SH-SY5Y (cell line): ENCODE data around the gene MARK4.

ENCODE experiments used
- GATA2 ChIP-seq: IDR thresholded peaks from 2 replicates; pipeline ENCODE4 v1.6.1; 2011; ENCODE audit warnings: mild to moderate bottlenecking, low read depth, low read length
- GATA3 ChIP-seq: IDR thresholded peaks from 2 replicates; pipeline ENCODE4 v1.6.1; 2011; ENCODE audit warnings: low read depth, mild to moderate bottlenecking, low read length, moderate library complexity

Gene MARK4

DNA sequence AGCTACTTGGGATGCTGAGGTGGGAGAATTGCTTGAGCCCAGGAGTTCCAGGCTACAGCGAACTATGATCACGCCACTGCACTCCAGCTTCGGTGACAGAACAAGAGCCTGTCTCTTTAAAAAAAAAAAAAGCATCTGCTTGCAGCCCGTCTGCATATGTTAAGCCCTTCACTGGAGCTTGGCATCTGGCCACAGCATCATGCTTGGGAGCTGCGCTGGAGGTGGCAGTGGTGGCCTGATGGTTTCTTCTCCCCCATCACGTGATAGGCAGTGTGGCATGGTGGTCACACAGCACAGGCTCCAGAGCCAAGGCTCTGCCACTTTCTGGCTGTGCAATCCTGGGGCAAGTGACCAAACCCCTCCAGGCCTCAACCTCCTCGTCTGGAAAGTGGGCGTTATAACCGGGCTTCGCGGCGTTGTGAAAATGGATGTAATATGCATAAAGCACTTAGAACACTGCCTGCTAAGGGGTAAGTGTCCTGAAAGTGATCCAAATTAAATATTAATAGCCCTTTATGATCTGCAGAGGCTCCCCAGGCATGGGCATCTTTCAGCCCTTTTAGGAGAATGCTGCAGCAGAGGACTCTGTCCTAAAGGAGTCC, 24.4 kb downstream of the MARK4 start:
- TF ChIP-seq GATA3: no peak
- TF ChIP-seq GATA2: no peak

DNA sequence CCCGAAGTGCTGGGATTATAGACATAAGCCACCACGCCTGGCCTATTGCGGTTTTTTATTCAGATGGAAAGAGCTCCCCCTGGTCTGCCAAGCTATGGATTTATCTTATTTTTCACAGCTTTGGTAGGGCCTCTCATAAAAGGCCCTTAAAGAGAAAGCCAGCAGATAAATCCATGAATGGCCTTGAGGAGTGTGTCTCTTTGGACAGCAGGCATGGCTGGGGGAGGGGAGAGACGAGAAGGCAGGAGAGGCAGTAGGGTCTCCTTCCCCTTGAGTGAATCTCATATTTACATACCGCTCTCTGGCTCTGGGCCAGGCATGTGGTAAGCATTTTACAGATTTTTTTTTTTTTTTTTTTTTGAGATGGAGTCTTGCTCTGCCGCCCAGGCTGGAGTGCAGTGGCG, 25.2 kb downstream of the MARK4 start:
- TF ChIP-seq GATA2 (no peak), GATA3 (no peak)

DNA sequence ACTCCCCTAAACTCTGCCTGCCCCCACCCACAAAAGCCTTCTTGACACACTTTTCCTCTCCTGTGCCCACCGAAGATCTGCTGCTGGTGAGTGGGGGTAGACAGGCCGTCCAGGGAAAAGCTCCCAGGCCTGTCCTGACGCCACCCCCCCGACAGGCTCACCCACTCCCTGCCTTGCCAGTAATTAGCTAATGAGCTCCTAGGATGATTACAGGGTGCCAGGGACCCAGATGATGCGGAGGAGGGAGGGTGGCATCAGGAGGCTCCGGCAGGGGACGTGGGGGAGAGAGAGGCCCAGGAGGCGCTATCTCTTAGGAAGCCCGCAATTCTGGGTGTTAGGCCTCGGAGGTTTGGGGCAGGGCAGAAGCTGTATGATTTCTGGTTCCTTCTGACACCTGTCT, 27.0 kb downstream of the MARK4 start:
- TF ChIP-seq GATA3 (no peak), GATA2 (no peak)

GRCh38 chr19:45279587-45280192, 28.6 kb downstream of the MARK4 start:
- TF ChIP-seq GATA2 (no peak), GATA3 (no peak)

DNA sequence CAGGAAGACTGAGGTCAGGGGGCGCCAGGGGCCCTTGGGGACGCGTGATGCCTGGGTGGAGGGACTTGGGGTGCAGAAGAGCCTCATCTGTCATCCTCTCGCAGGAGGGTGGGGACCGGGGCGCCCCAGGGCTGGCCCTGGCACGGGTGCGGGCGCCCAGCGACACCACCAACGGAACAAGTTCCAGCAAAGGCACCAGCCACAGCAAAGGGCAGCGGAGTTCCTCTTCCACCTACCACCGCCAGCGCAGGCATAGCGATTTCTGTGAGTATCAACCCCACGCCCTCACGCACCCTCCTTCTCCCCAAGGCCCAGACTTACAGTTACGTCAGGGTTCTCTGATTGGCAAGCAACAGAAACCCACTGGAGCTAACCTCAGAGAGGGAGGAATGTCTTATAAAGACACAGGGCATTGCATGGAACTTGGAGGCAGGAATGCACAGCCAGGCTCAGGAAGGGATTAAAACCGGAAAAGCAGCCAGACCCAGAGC, 29.4 kb downstream of the MARK4 start:
- TF ChIP-seq GATA2 (no peak), GATA3 (no peak)

- TF ChIP-seq GATA3 (no peak), GATA2 (peak; percentile 38; the same call in 1 of the 2 replicates)
Measured at GRCh38 chr19:45283443-45284033, 32.5 kb downstream of the MARK4 start.

DNA sequence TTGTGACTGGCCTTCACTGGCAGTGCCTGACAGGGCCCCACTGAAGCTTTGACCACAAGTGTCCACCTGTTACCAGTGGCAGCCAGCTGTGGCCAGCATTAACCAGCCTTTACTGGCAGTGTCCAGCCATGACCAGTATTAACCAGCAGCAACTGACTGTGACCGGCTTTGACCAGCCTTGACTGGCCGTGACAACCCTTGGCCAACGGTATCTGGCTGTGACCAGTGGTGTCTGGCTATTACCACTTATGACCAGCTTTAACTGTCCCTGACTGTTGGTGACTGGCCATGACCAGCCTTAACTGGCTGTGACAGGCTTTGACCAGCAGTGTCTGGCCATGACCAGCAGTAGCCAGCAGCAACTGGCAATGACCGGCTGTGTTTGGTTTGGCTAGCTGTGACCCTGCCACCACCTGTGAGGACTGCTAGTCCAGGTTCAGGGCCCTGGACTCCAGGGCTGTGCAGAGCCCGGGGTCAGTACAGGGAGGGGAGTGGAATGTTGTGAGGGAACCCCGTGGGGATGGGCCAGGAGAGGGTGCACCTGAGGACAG, 39.4 kb downstream of the MARK4 start:
- TF ChIP-seq GATA2: no peak
- no peak for TF ChIP-seq GATA3

GRCh38 chr19:45291834-45292233, 40.8 kb downstream of the MARK4 start:
- no peak for TF ChIP-seq GATA3
- no peak for TF ChIP-seq GATA2

DNA sequence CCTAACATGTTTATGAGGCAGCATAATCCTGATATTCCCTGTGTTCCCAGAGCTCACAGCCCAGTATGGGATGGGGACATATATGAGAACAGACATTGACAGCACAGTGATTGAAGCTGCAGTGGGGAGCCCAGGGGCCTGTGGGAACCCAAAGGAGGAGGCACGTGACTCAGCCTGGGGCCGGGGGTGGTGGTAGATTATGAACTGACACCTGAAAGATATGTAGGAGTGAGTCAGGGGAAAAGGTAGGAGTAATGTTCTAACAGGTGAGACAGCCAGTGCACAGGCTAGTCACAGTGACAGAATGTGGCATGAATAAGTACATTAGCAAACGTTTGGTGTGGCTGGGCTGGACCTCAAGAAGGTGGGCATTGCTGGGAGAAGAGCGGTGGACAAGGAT, 42.6 kb downstream of the MARK4 start:
- TF ChIP-seq GATA3: no peak

DNA sequence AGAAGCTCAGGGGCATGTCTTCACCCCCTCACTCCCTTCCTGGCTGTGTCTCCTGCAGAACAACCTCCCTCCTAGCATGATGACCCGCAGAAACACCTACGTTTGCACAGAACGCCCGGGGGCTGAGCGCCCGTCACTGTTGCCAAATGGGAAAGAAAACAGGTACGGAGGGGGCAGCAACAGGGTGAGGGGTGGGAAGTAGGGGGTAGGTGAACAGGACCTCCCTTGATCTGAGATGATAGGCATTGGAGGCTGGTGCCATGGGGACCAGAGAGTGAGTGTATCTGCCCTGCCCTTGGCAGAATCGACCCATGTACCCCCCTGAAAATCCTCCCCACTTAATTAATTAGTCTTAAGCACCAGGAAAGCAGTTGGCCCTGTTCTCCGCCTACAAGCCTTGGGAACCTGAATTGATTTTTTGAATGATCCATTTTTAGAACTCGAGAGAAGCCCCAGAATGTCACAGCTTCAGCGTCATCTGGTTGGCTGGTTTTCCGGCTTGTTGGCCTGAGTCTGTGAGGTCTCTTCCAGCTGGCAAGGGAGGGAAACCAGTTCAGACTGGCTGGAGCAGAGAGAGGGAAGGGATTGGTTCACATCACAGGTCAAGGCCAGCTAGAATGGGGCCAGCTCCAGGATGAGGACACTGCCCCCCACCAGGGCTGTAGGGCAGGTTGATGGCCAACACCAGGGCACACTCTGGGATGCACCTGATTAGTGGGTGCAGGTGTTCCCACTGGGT, 43.4 kb downstream of the MARK4 start:
- TF ChIP-seq GATA3: no peak
- no peak for TF ChIP-seq GATA2

GRCh38 chr19:45295873-45296272, 44.8 kb downstream of the MARK4 start:
- TF ChIP-seq GATA3: no peak
- TF ChIP-seq GATA2: no peak

GRCh38 chr19:45296355-45296754, 45.3 kb downstream of the MARK4 start:
- no peak for TF ChIP-seq GATA2
- no peak for TF ChIP-seq GATA3

DNA sequence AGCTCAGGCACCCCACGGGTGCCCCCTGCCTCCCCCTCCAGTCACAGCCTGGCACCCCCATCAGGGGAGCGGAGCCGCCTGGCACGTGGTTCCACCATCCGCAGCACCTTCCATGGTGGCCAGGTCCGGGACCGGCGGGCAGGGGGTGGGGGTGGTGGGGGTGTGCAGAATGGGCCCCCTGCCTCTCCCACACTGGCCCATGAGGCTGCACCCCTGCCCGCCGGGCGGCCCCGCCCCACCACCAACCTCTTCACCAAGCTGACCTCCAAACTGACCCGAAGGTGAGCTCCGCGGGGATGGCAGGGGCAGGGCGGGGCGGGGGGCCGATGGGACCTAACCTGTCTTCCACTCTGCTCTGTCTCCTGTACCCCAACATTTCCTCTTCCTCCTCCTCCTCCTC, 46.6 kb downstream of the MARK4 start:
- TF ChIP-seq GATA3: no peak
- TF ChIP-seq GATA2: no peak

DNA sequence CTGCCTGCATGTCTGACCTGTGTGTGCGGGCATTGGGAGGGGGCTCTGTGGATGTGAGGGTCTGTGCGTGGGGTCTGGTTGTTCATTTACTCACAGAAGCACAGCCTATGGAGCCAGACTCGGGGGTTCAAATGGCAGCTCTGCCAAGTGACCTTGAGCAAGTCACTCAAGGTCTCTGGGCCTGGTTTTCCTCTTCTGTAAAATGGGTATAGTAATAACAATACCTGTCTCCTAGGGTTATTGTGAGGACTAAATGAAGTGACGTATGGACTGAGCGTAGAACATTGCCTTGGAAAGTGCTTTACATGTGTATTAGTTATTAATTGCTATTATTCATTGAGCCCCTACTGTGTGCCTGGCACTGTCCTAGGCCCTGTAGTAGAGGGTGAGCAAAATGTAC, 47.2 kb downstream of the MARK4 start:
- TF ChIP-seq GATA2 (no peak), GATA3 (no peak)

- no peak for TF ChIP-seq GATA2
- TF ChIP-seq GATA3: no peak
Measured at GRCh38 chr19:45299719-45300118, 48.6 kb downstream of the MARK4 start.
